ENCODE results near the gene SLC44A1. TPM values are rescaled to one million over a fixed set of nuclear protein-coding genes. Genes with fewer than 3 reads are reported as not detected.

The SLC44A1 gene
- total RNA-seq, 2 experiments from 2014 or later, result 26.6 to 71.6 TPM

DNA sequence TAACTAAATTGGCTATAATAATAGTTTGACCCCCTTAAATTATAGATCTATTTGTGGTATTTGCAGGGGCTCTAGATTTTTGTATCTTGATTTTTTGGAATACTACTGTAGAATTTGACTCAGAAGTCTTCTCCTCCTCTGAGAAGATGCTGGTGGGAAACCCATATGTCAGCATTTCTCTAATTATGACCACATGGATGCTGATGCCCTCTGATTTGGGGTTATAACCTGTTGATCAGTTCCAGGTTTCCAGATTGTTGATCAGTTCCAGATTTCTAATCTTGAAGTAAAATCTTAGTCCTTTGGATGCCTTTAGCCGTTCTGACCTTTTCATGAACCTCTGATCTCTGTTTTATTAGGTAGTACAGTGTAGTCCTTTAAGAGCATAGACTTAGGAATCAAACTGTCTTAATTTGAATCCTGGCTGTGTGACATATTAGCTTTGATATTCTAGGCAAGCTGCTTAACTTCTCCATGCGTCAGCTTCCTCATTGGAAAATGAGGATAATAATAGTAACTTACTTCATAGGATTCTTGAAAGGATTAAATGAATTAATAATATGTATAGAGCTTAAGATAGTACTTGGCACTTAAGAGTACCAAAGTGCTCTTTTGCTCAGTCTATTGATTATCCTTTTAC is 211.5 kb downstream of the SLC44A1 start:
- POLR2A ChIA-PET, result interaction anchor here (0.5 to 1.0 kb wide), 5 partner anchors 12 to 646 kb away, joined by 3 read pairs; no protein-coding TSS in a partner anchor
- CTCF ChIA-PET (ENCODE audit: unreplicated experiment), result no interaction called here
- no peaks in the 10 kb centered on the region for H3K9me2 ChIP-seq (ENCODE audit: insufficient read depth, low read length)
- BruUV-seq (replicated peaks), result no TSS peak
- no peak overlapping the region for H3K4me2 ChIP-seq (ENCODE audit: low read length)
- no peaks in the 10 kb centered on the region for H3K4me1 ChIP-seq (ENCODE audit: insufficient read depth, low read length, poor library complexity, severe bottlenecking)
- no peak overlapping the region for H3K27ac ChIP-seq (ENCODE audit: low read depth, low read length, poor library complexity, severe bottlenecking)
- peaks cover 31% of the 10 kb centered on the region; the same call in 1 of the 2 replicates for H3K9me3 ChIP-seq (ENCODE audit: low read length)
- intact Hi-C loops (cut with micrococcal nuclease; ENCODE audit: unreplicated experiment), result no loop called here
- no peaks in the 10 kb centered on the region for H4K20me1 ChIP-seq (ENCODE audit: insufficient read depth, low read length)
- peaks cover 13% of the 10 kb centered on the region; the same call in 1 of the 2 replicates for H3K36me3 ChIP-seq (ENCODE audit: insufficient read depth, low read length)
- DNase-seq (ENCODE audit: low spot score), result no peak
- H3K79me2 ChIP-seq (ENCODE audit: insufficient read depth, low read depth, low read length), result no peaks in the 10 kb centered on the region
- TF ChIP-seq, protein P1, sequence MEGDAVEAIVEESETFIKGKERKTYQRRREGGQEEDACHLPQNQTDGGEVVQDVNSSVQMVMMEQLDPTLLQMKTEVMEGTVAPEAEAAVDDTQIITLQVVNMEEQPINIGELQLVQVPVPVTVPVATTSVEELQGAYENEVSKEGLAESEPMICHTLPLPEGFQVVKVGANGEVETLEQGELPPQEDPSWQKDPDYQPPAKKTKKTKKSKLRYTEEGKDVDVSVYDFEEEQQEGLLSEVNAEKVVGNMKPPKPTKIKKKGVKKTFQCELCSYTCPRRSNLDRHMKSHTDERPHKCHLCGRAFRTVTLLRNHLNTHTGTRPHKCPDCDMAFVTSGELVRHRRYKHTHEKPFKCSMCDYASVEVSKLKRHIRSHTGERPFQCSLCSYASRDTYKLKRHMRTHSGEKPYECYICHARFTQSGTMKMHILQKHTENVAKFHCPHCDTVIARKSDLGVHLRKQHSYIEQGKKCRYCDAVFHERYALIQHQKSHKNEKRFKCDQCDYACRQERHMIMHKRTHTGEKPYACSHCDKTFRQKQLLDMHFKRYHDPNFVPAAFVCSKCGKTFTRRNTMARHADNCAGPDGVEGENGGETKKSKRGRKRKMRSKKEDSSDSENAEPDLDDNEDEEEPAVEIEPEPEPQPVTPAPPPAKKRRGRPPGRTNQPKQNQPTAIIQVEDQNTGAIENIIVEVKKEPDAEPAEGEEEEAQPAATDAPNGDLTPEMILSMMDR (conservative IDR thresholded peaks at IDR 0.05; ENCODE audit: low read length), result no peak
- TF ChIP-seq EZH2phosphoT487 (IDR thresholded peaks at IDR 0.05; ENCODE audit: borderline replicate concordance, low read depth, low read length), result no peak
- H3K4me3 ChIP-seq (ENCODE audit: low read depth, low read length, poor library complexity, severe bottlenecking), result no peak overlapping the region
- no peak overlapping the region for H2AFZ ChIP-seq (ENCODE audit: low read length)

DNA sequence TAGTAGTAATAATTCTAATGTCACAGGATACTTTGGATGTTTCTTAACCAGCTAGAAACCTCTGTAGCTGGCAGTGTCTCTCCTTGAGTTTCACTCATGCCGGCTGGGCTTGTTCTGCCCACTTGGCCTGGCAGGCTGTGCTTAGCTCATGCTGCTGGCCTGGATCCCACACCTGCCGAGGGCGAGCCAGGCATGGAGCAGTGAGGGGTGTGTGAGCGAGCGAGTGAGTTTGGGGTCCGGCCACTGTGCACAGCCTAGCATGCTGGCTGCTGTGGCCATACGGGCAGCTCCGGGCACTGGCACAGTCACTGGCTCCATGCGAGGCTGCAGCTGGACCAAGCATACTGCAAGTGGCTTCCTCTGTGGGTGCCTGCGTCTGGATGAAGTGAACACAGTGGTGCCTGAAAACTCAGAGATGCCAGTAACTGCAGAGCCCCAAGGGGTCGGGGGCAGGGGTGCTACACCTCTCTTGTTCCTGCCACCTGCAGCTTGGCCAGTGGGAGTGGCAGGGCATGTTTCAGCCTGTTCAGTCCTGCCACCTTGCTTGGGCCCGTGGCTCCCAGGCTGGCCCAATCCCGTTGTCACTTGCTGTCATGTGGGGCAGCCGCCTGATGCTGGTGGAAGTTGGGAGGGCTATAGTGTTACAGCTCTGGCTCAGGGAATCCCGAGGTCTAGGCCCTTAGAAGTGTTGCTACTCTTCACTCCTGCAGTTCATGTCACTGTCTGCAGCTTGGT is 213.3 kb downstream of the SLC44A1 start:
- H3K4me2 ChIP-seq (ENCODE audit: low read length), result no peak overlapping the region
- DNase-seq (ENCODE audit: low spot score), result no peak
- TF ChIP-seq, protein P1 (conservative IDR thresholded peaks at IDR 0.05; ENCODE audit: low read length), result no peak
- no peak for TF ChIP-seq EZH2phosphoT487 (IDR thresholded peaks at IDR 0.05; ENCODE audit: borderline replicate concordance, low read depth, low read length)
- BruUV-seq (replicated peaks), result no TSS peak
- no peaks in the 10 kb centered on the region for H3K79me2 ChIP-seq (ENCODE audit: insufficient read depth, low read depth, low read length)
- H3K27ac ChIP-seq (ENCODE audit: low read depth, low read length, poor library complexity, severe bottlenecking), result no peak overlapping the region
- intact Hi-C loops (cut with micrococcal nuclease; ENCODE audit: unreplicated experiment), result no loop called here
- ChIA-PET CTCF (ENCODE audit: unreplicated experiment) (no interaction called here), POLR2A (no interaction called here)
- H4K20me1 ChIP-seq (ENCODE audit: insufficient read depth, low read length), result no peaks in the 10 kb centered on the region
- H2AFZ ChIP-seq (ENCODE audit: low read length), result no peak overlapping the region
- H3K4me3 ChIP-seq (ENCODE audit: low read depth, low read length, poor library complexity, severe bottlenecking), result no peak overlapping the region
- H3K36me3 ChIP-seq (ENCODE audit: insufficient read depth, low read length), result peaks cover 13% of the 10 kb centered on the region; the same call in 1 of the 2 replicates
- H3K9me3 ChIP-seq (ENCODE audit: low read length), result peaks cover 31% of the 10 kb centered on the region; the same call in 1 of the 2 replicates
- no peaks in the 10 kb centered on the region for H3K9me2 ChIP-seq (ENCODE audit: insufficient read depth, low read length)
- no peaks in the 10 kb centered on the region for H3K4me1 ChIP-seq (ENCODE audit: insufficient read depth, low read length, poor library complexity, severe bottlenecking)

DNA sequence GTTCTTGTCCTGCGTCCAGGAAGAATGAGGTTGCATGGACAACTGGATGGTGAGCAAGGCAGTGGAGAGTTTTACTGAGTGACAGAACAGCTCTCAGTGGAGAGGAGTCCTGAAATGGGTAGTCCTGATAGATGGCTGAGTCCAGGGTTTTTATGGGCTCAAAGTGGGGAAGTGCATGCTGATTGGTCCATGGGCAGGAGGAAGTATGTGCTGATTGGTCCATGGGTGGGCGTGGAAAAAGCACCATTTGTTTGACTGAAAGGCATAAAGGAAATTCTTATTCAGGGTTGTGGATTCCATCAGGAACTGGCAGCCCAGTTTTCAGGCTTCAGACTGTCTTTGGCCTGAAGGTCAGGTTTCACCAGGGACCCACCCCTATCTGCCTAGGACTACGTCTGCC is 214.0 kb downstream of the SLC44A1 start:
- CTCF ChIA-PET (ENCODE audit: unreplicated experiment), result no interaction called here

More for the DNA sequence above, 214.0 kb downstream of the SLC44A1 start:
- Histone ChIP-seq H3K9me2 (ENCODE audit: insufficient read depth, low read length) (peaks cover 3% of the 10 kb centered on the region; the same call in 1 of the 2 replicates), H3K4me2 (ENCODE audit: low read length) (no peak overlapping the region), H3K4me1 (ENCODE audit: insufficient read depth, low read length, poor library complexity, severe bottlenecking) (no peaks in the 10 kb centered on the region), H2AFZ (ENCODE audit: low read length) (no peak overlapping the region), H3K4me3 (ENCODE audit: low read depth, low read length, poor library complexity, severe bottlenecking) (no peak overlapping the region), H4K20me1 (ENCODE audit: insufficient read depth, low read length) (no peaks in the 10 kb centered on the region), H3K27ac (ENCODE audit: low read depth, low read length, poor library complexity, severe bottlenecking) (no peak overlapping the region), H3K36me3 (ENCODE audit: insufficient read depth, low read length) (peaks cover 13% of the 10 kb centered on the region; the same call in 1 of the 2 replicates), H3K9me3 (ENCODE audit: low read length) (peaks cover 31% of the 10 kb centered on the region; the same call in 1 of the 2 replicates), H3K79me2 (ENCODE audit: insufficient read depth, low read depth, low read length) (no peaks in the 10 kb centered on the region)
- TF ChIP-seq, protein P1 (conservative IDR thresholded peaks at IDR 0.05; ENCODE audit: low read length), result no peak
- TF ChIP-seq EZH2phosphoT487 (IDR thresholded peaks at IDR 0.05; ENCODE audit: borderline replicate concordance, low read depth, low read length), result no peak
- DNase-seq (ENCODE audit: low spot score), result peak; percentile 37
- no TSS peak for BruUV-seq (replicated peaks)
- POLR2A ChIA-PET, result no interaction called here
- intact Hi-C loops (cut with micrococcal nuclease; ENCODE audit: unreplicated experiment), result no loop called here

Measured in OCI-LY7 (cell line).